IMR-90 (cell line): ENCODE results near the gene SPATA2. TPM values are rescaled to one million over a fixed set of nuclear protein-coding genes. Genes with fewer than 3 reads are reported as not detected.
A peak's percentile ranks its signal among the peaks of the same experiment; 100 is the strongest.

ENCODE experiments used
- ATAC-seq: fragments of 200-7000 bp; cut with Tn5 transposase; 2 replicates; pipeline ENCODE4 v1.9.1; 2020; ENCODE audit warnings: low read depth, mild to moderate bottlenecking, moderate library complexity
- BruUV-seq: library from RNA; stranded (reverse); fragments of 400-500 nt; replicated peaks from 2 replicates; lab custom pipeline; 2021; lab: Mats Ljungman, UMichigan
- CTCF ChIA-PET: fragments of 300-600 bp; formaldehyde crosslinking; extraction: SDS; loops from one replicate; lab custom pipeline; 2021; ENCODE audit warnings: antibody characterized with exemption; lab: Yijun Ruan, JAX
- POLR2A ChIA-PET: fragments of 300-600 bp; sonication (Branson Sonifier 250); formaldehyde crosslinking; loops from one replicate; lab custom pipeline; 2022; ENCODE audit warnings: antibody characterized with exemption; ENCODE audit not compliant: unreplicated experiment; lab: Charles Lee
- DNase-seq: peaks from one replicate; pipeline ENCODE4 v3.0.0; 2013
- H2AFZ ChIP-seq: replicated peaks from 2 replicates; pipeline ENCODE3; 2013; ENCODE audit warnings: low read length, mild to moderate bottlenecking; ENCODE audit not compliant: poor library complexity
- H2AK5ac ChIP-seq: 2 replicates; pipeline ENCODE4 v1.6.1; 2013; ENCODE audit warnings: low read depth, low read length, inconsistent platforms
- H2AK9ac ChIP-seq: replicated peaks from 2 replicates; pipeline ENCODE3; 2013; ENCODE audit warnings: mild to moderate bottlenecking, low read depth, low read length, moderate library complexity; ENCODE audit not compliant: poor library complexity
- H2BK120ac ChIP-seq: 2 replicates; pipeline ENCODE4 v1.6.1; 2013; ENCODE audit warnings: low read depth, low read length, inconsistent platforms
- H2BK15ac ChIP-seq: 3 replicates; pipeline ENCODE4 v1.6.1; 2013; ENCODE audit warnings: low read depth, low read length, inconsistent platforms
- H2BK20ac ChIP-seq: 2 replicates; pipeline ENCODE4 v1.6.1; 2013; ENCODE audit warnings: low read depth, mild to moderate bottlenecking, inconsistent platforms, low read length, moderate library complexity
- H2BK5ac ChIP-seq: 2 replicates; pipeline ENCODE4 v1.6.1; 2013; ENCODE audit warnings: mild to moderate bottlenecking, low read depth, low read length, inconsistent platforms; ENCODE audit not compliant: poor library complexity, severe bottlenecking
- H3K14ac ChIP-seq: replicated peaks from 2 replicates; pipeline ENCODE4 v1.6.1; 2013; ENCODE audit warnings: low read depth, low read length, inconsistent platforms
- H3K18ac ChIP-seq: 2 replicates; pipeline ENCODE4 v1.6.1; 2013; ENCODE audit warnings: low read depth, low read length, control low read depth
- H3K23ac ChIP-seq: 2 replicates; pipeline ENCODE4 v1.6.1; 2013; ENCODE audit warnings: low read depth, low read length, inconsistent platforms
- H3K27ac ChIP-seq: 2 replicates; pipeline ENCODE4 v1.5.1; 2013; ENCODE audit warnings: mild to moderate bottlenecking, control low read depth, low read length; ENCODE audit not compliant: insufficient read depth
- H3K27me3 ChIP-seq: 2 replicates; pipeline ENCODE4 v1.6.1; 2013; ENCODE audit warnings: low read length; ENCODE audit not compliant: control insufficient read depth, insufficient read depth
- H3K36me3 ChIP-seq: 2 replicates; pipeline ENCODE4 v1.6.1; 2013; ENCODE audit warnings: low read length, mixed read lengths; ENCODE audit not compliant: control insufficient read depth, insufficient read depth
- H3K4ac ChIP-seq: 2 replicates; pipeline ENCODE4 v1.6.1; 2013; ENCODE audit warnings: low read depth, low read length, inconsistent platforms
- H3K4me1 ChIP-seq: 2 replicates; pipeline ENCODE4 v1.6.1; 2013; ENCODE audit warnings: low read length, mixed read lengths; ENCODE audit not compliant: control insufficient read depth, insufficient read depth
- H3K4me2 ChIP-seq: 2 replicates; pipeline ENCODE4 v1.6.1; 2013; ENCODE audit warnings: low read depth, mild to moderate bottlenecking, control low read depth, low read length, moderate library complexity
- H3K4me3 ChIP-seq: 2 replicates; pipeline ENCODE4 v1.5.1; 2013; ENCODE audit warnings: low read depth, mild to moderate bottlenecking, control low read depth, low read length, moderate library complexity; ENCODE audit not compliant: insufficient read depth
- H3K56ac ChIP-seq: 2 replicates; pipeline ENCODE4 v1.6.1; 2013; ENCODE audit warnings: low read length, inconsistent platforms; ENCODE audit not compliant: insufficient read depth; ENCODE audit errors: extremely low read depth
- H3K79me1 ChIP-seq, 2 experiments: 2 replicates each; pipeline ENCODE4 v1.6.1; 2013; ENCODE audit warnings: low read length in 2 of 2, inconsistent platforms in 1 of 2, low read depth in 1 of 2
- H3K9ac ChIP-seq: 2 replicates; pipeline ENCODE4 v1.6.1; 2013; ENCODE audit warnings: low read depth, low read length, control low read depth
- H3K9me1 ChIP-seq: 2 replicates; pipeline ENCODE4 v1.6.1; 2013; ENCODE audit warnings: low read length, inconsistent platforms; ENCODE audit not compliant: insufficient read depth
- H3K9me3 ChIP-seq: 2 replicates; pipeline ENCODE4 v1.6.1; 2013; ENCODE audit warnings: low read length; ENCODE audit not compliant: control insufficient read depth, insufficient read depth
- H4K20me1 ChIP-seq: 2 replicates; pipeline ENCODE4 v1.6.1; 2013; ENCODE audit warnings: low read length, inconsistent platforms; ENCODE audit not compliant: insufficient read depth
- H4K5ac ChIP-seq: 2 replicates; pipeline ENCODE4 v1.6.1; 2013; ENCODE audit warnings: mild to moderate bottlenecking, low read depth, low read length, control low read depth
- H4K8ac ChIP-seq, 2 experiments: 2 replicates each; pipeline ENCODE4 v1.6.1; 2013; ENCODE audit warnings: low read depth in 2 of 2, low read length in 2 of 2, control low read depth in 1 of 2, inconsistent platforms in 1 of 2
- H4K91ac ChIP-seq: 2 replicates; pipeline ENCODE4 v1.6.1; 2013; ENCODE audit warnings: low read depth, low read length, inconsistent platforms; ENCODE audit not compliant: insufficient read depth
- BHLHE40 ChIP-seq: fragments of 150-350 bp; IDR thresholded peaks from 2 replicates; pipeline ENCODE4 v1.6.1; 2016; ENCODE audit warnings: mild to moderate bottlenecking, low read depth, low read length
- CEBPB ChIP-seq: IDR thresholded peaks from 2 replicates; pipeline ENCODE4 v1.6.1; 2012; ENCODE audit warnings: low read depth, low read length, improper control_type of control experiment
- CHD1 ChIP-seq: IDR thresholded peaks from 2 replicates; pipeline ENCODE4 v1.6.1; 2012; ENCODE audit warnings: low read depth, low read length, improper control_type of control experiment
- CTCF ChIP-seq: conservative IDR thresholded peaks from 2 replicates; pipeline ENCODE4 v1.5.1; 2012; ENCODE audit warnings: mild to moderate bottlenecking, low read depth, low read length, improper control_type of control experiment
- ELK1 ChIP-seq: fragments of 150-350 bp; IDR thresholded peaks from 2 replicates; pipeline ENCODE4 v1.6.1; 2016; ENCODE audit warnings: low read depth, mild to moderate bottlenecking, low read length, moderate library complexity, borderline replicate concordance
- FOS ChIP-seq: fragments of 150-350 bp; IDR thresholded peaks from 2 replicates; pipeline ENCODE4 v1.6.1; 2016; ENCODE audit warnings: low read depth, low read length
- MAZ ChIP-seq: IDR thresholded peaks from 2 replicates; pipeline ENCODE4 v1.6.1; 2012; ENCODE audit warnings: low read depth, mild to moderate bottlenecking, low read length, improper control_type of control experiment, moderate library complexity, borderline replicate concordance
- MXI1 ChIP-seq: IDR thresholded peaks from 2 replicates; pipeline ENCODE4 v1.6.1; 2012; ENCODE audit warnings: low read depth, mild to moderate bottlenecking, low read length, moderate library complexity, borderline replicate concordance
- NFE2L2 ChIP-seq: fragments of 150-350 bp; IDR thresholded peaks from 2 replicates; pipeline ENCODE4 v1.6.1; 2016; ENCODE audit warnings: low read depth, mild to moderate bottlenecking, low read length
- POLR2A ChIP-seq: IDR thresholded peaks from 2 replicates; pipeline ENCODE4 v1.6.1; 2012; ENCODE audit warnings: mild to moderate bottlenecking, low read depth, low read length
- RAD21 ChIP-seq: IDR thresholded peaks from 2 replicates; pipeline ENCODE4 v1.6.1; 2012; ENCODE audit warnings: low read length, improper control_type of control experiment
- RFX5 ChIP-seq: IDR thresholded peaks from 2 replicates; pipeline ENCODE4 v1.8.0; 2012; ENCODE audit warnings: low read depth, mild to moderate bottlenecking, low read length, moderate library complexity
- SMC3 ChIP-seq: fragments of 150-350 bp; IDR thresholded peaks from 2 replicates; pipeline ENCODE4 v1.6.1; 2016; ENCODE audit warnings: low read depth, mild to moderate bottlenecking, antibody characterized with exemption, low read length, moderate library complexity
- USF2 ChIP-seq: fragments of 150-350 bp; IDR thresholded peaks from 2 replicates; pipeline ENCODE4 v1.6.1; 2017; ENCODE audit warnings: mild to moderate bottlenecking, antibody characterized with exemption, low read length, low read depth
- WGBS, 2 experiments: methylation state at CpG; one replicate each; pipeline versions ENCODE4 v1.1.5 to v1.1.7; 2013; ENCODE audit warnings: missing lambda C conversion rate in 2 of 2; ENCODE audit not compliant: insufficient read length in 1 of 2; ENCODE audit errors: extremely low coverage in 2 of 2; 5-methylcytosine and 5-hydroxymethylcytosine counted together
- dilution Hi-C: fragments of 300-500 bp; cut with HindIII; formaldehyde crosslinking; loops from one replicate; pipeline ENCODE4 v1.14.3; 2018; ENCODE audit warnings: low sequenced_read_pairs; ENCODE audit not compliant: unreplicated experiment
- in situ Hi-C: fragments of 300-500 bp; cut with MboI; formaldehyde crosslinking; loops from 3 replicates; pipeline ENCODE4 v1.14.3; 2019; ENCODE audit warnings: low sequenced_read_pairs, inconsistent platforms, mixed read lengths
- intact Hi-C: fragments of 100-400 bp; cut with micrococcal nuclease; formaldehyde crosslinking; loops from 2 replicates; pipeline ENCODE4 v1.10.0; 2022
- polyA plus RNA-seq, 3 experiments: library from polyadenylated mRNA; depleted of rRNA; stranded (reverse); fragments of >200 nt; gene quantifications; 2 replicates each; pipeline ENCODE4 v1.2.3, GENCODE V29; 2012; ENCODE audit warnings: low replicate concordance in 1 of 3
- total RNA-seq: library from RNA; depleted of rRNA; stranded (reverse); fragments of >200 nt; gene quantifications from 2 replicates; pipeline ENCODE4 v1.2.3, GENCODE V29; 2012

Gene SPATA2
- total and polyA plus RNA-seq, 2 of the 4 experiments (the other 2 are of a cell fraction), result 1.3 to 4.5 TPM

- Histone ChIP-seq H3K4me1 (peaks cover 13% of the 10 kb centered on the region), H2BK15ac (0 out of 3 replicates have a peak overlapping the region, but pooled peaks have one; percentile 12), H2BK120ac (peak overlapping the region; percentile 9), H4K20me1 (peaks cover 45% of the 10 kb centered on the region), H3K27me3 (no peaks in the 10 kb centered on the region), H3K4ac (peak overlapping the region; percentile 69), H3K4me3 (peak overlapping the region; percentile 93), H3K14ac (peak overlapping the region; percentile 87), H3K9me1 (peaks cover 23% of the 10 kb centered on the region), H3K36me3 (peaks cover 12% of the 10 kb centered on the region), H2AK9ac (peak overlapping the region; percentile 89), H3K9me3 (no peaks in the 10 kb centered on the region), H2BK5ac (peak overlapping the region; percentile 67), H4K5ac (peak overlapping the region; percentile 7; the same call in 1 of the 2 replicates), H4K8ac (peak overlapping the region; percentile 78 to 98; a peak in 3 of 4 replicates), H3K56ac (peak overlapping the region; percentile 59; the same call in 1 of the 2 replicates), H4K91ac (peak overlapping the region; percentile 64), H2BK20ac (no peak overlapping the region), H3K18ac (peak overlapping the region; percentile 10; the same call in 1 of the 2 replicates), H3K27ac (peak overlapping the region; percentile 87), H3K79me1 (peaks cover 0 to 55% of the 10 kb centered on the region in 2 experiments; a peak in 3 of 4 replicates), H2AK5ac (peak overlapping the region; percentile 72), H3K23ac (peak overlapping the region; percentile 88), H2AFZ (peak overlapping the region; percentile 91), H3K4me2 (peak overlapping the region; percentile 93), H3K9ac (peak overlapping the region; percentile 68)
- ATAC-seq, result no peak
- 23% methylated on average over 6 of the region's 12 CpGs; no CpG with 5 or more reads in 1 of the 2 experiments for WGBS, 2 experiments
- POLR2A ChIA-PET, result no interaction called here
- dilution Hi-C loops, result no loop called here
- no peak for DNase-seq
- in situ Hi-C loops, result no loop called here
- intact Hi-C loops, result no loop called here
- CTCF ChIA-PET, result no interaction called here
- BruUV-seq, result TSS peak; percentile 32
- TF ChIP-seq MXI1 (no peak), ELK1 (no peak), RAD21 (no peak), CTCF (no peak), CHD1 (no peak), BHLHE40 (no peak), FOS (no peak), MAZ (no peak), SMC3 (no peak), POLR2A (no peak), NFE2L2 (no peak), USF2 (no peak), CEBPB (no peak), RFX5 (no peak)
Observed at GRCh38 chr20:49937027-49937929, 21.9 kb upstream of the SPATA2 start.
